ENCODE results near the gene OXSR1. TPM values are rescaled to one million over a fixed set of nuclear protein-coding genes. Genes with fewer than 3 reads are reported as not detected.

OXSR1 gene
- total RNA-seq, 4 donors from 2014 or later: 28.8 to 48.2 (median 37.6) TPM

GRCh38 chr3:38141173-38141951, 24.0 kb upstream of the OXSR1 start:
- no peaks in the 10 kb centered on the region for H3K27me3 ChIP-seq
- no peak overlapping the region for H3K27ac ChIP-seq
- no peak overlapping the region for H3K4me3 ChIP-seq
- no peak for DNase-seq
- intact Hi-C loops (cut with DNase I): no loop called here
- peaks cover 0 to 3% (median 0%) of the 10 kb centered on the region in 3 donors for H3K9me3 ChIP-seq
- no peak for TF ChIP-seq CTCF (IDR thresholded peaks at IDR 0.05)
- peaks cover 17 to 39% (median 20%) of the 10 kb centered on the region in 3 donors for H3K4me1 ChIP-seq
- H3K36me3 ChIP-seq: peaks cover 0 to 28% (median 0%) of the 10 kb centered on the region in 3 donors
- WGBS, 2 donors: 93 to 97% methylated on average over 6 of the region's 7 CpGs

- TF ChIP-seq POLR2A (IDR thresholded peaks at IDR 0.05) (no peak), CTCF (IDR thresholded peaks at IDR 0.05) (no peak)
- intact Hi-C loops (cut with DNase I): no loop called here
- Histone ChIP-seq H3K27me3 (no peaks in the 10 kb centered on the region), H3K4me3 (no peak overlapping the region), H3K36me3 (peaks cover 0 to 28% (median 0%) of the 10 kb centered on the region in 3 donors), H3K4me1 (peaks cover 17 to 38% (median 20%) of the 10 kb centered on the region in 3 donors), H3K9me3 (peaks cover 0 to 3% (median 0%) of the 10 kb centered on the region in 3 donors), H3K27ac (no peak overlapping the region)
- DNase-seq: no peak
- 53 to 89% methylated on average over 1 to 2 of the region's 2 CpGs for WGBS, 2 donors
Observed at GRCh38 chr3:38141952-38142273, 23.4 kb upstream of the OXSR1 start.

- Histone ChIP-seq H3K9me3 (peaks cover 0 to 3% (median 0%) of the 10 kb centered on the region in 3 donors), H3K4me3 (no peak overlapping the region), H3K4me1 (peaks cover 13 to 39% (median 15%) of the 10 kb centered on the region in 3 donors), H3K36me3 (peaks cover 0 to 28% (median 0%) of the 10 kb centered on the region in 3 donors), H3K27ac (no peak overlapping the region), H3K27me3 (no peaks in the 10 kb centered on the region)
- TF ChIP-seq CTCF (IDR thresholded peaks at IDR 0.05) (no peak), POLR2A (IDR thresholded peaks at IDR 0.05) (no peak)
- no peak for DNase-seq
- intact Hi-C loops (cut with DNase I): no loop called here
- WGBS, 2 donors: 73 to 82% methylated on average over 1 of the region's 1 CpG
Observed at GRCh38 chr3:38142959-38143358, 22.4 kb upstream of the OXSR1 start.

GRCh38 chr3:38143511-38143910, 21.8 kb upstream of the OXSR1 start:
- peaks cover 0 to 3% (median 0%) of the 10 kb centered on the region in 3 donors for H3K9me3 ChIP-seq
- peaks cover 10 to 39% (median 13%) of the 10 kb centered on the region in 3 donors for H3K4me1 ChIP-seq
- TF ChIP-seq POLR2A (IDR thresholded peaks at IDR 0.05): no peak
- no peak for TF ChIP-seq CTCF (IDR thresholded peaks at IDR 0.05)
- no peaks in the 10 kb centered on the region for H3K27me3 ChIP-seq
- no peak overlapping the region for H3K27ac ChIP-seq
- DNase-seq: no peak
- no peak overlapping the region for H3K4me3 ChIP-seq
- intact Hi-C loops (cut with DNase I): no loop called here
- 51 to 90% methylated on average over 2 to 3 of the region's 3 CpGs for WGBS, 2 donors
- H3K36me3 ChIP-seq: peaks cover 0 to 28% (median 0%) of the 10 kb centered on the region in 3 donors

DNA sequence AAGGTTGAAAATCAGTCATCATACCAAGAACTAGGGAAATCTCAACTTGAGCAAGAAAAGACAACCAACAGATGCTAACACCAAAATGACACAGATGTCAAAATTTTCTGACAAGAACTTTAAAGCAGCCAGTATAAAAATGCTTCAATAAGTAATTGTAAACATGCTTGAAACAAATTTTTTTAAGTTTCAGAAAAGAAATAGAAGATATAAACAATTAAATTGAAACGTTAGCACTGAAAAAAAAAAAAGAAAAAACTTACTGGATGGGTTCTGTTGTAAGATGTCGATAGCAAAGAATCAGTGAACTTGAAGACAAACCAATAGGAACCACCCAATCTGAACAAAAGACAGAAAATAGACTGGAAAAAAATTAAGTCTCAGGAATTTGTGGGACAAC, 18.8 kb upstream of the OXSR1 start:
- Histone ChIP-seq H3K27ac (no peak overlapping the region), H3K27me3 (no peaks in the 10 kb centered on the region), H3K4me1 (peaks cover 0 to 27% (median 0%) of the 10 kb centered on the region in 3 donors), H3K9me3 (peaks cover 0 to 3% (median 0%) of the 10 kb centered on the region in 3 donors), H3K36me3 (peaks cover 0 to 13% (median 0%) of the 10 kb centered on the region in 3 donors), H3K4me3 (no peak overlapping the region)
- no peak for DNase-seq
- TF ChIP-seq CTCF (IDR thresholded peaks at IDR 0.05) (no peak), POLR2A (IDR thresholded peaks at IDR 0.05) (no peak)
- WGBS, 2 donors: 81 to 90% methylated on average over 2 of the region's 2 CpGs
- intact Hi-C loops (cut with DNase I): no loop called here

Data from esophagus squamous epithelium (tissue), 5 donors.